ENCODE results near the gene CYP20A1. TPM values are rescaled to one million over a fixed set of nuclear protein-coding genes. Genes with fewer than 3 reads are reported as not detected.
A peak's percentile ranks its signal among the peaks of the same experiment; 100 is the strongest.

CYP20A1 gene
- total RNA-seq, 1 experiment from 2014 or later, result 21.9 TPM

GRCh38 chr2:203330434-203330833, 91.6 kb downstream of the CYP20A1 start:
- no peak overlapping the region for H3K27ac ChIP-seq (ENCODE audit: insufficient read length, low read depth, low read length)
- H3K27ac Mint-ChIP-seq, result peak overlapping the region in 1 of 3 experiments; percentile 84; a peak in 3 of 7 replicates

More at GRCh38 chr2:203330434-203330833, 91.6 kb downstream of the CYP20A1 start:
- Histone ChIP-seq H4K5ac (ENCODE audit: insufficient read length, low read depth, low read length) (no peak overlapping the region), H2BK20ac (ENCODE audit: low read depth, low read length, poor library complexity, severe bottlenecking) (no peak overlapping the region), H3K18ac (ENCODE audit: insufficient read length, low read depth, low read length) (no peak overlapping the region), H3K56ac (ENCODE audit: insufficient read length, low read depth, low read length) (no peak overlapping the region), H2AFZ (ENCODE audit: low read length) (no peak overlapping the region), H4K91ac (ENCODE audit: insufficient read length, low read depth, low read length) (no peak overlapping the region), H3K79me2 (ENCODE audit: insufficient read depth, low read length) (peaks cover 36% of the 10 kb centered on the region; the same call in 1 of the 2 replicates), H3K14ac (ENCODE audit: insufficient read depth, low read length) (no peak overlapping the region), H2BK15ac (ENCODE audit: low read depth, low read length) (no peak overlapping the region), H3K23me2 (ENCODE audit: insufficient read length, low read depth, low read length, poor library complexity, severe bottlenecking) (peaks cover 7% of the 10 kb centered on the region), H3K9me3 (ENCODE audit: control insufficient read depth, low read depth, low read length) (no peaks in the 10 kb centered on the region), H3K4ac (ENCODE audit: low read depth, low read length) (no peak overlapping the region), H4K8ac (replicated peaks; ENCODE audit: insufficient read length, low read depth, low read length) (no peak overlapping the region), H4K20me1 (ENCODE audit: control insufficient read depth, insufficient read depth, insufficient read length) (no peaks in the 10 kb centered on the region), H2BK5ac (ENCODE audit: insufficient read length, low read length) (no peak overlapping the region), H2BK120ac (ENCODE audit: low read depth, low read length, poor library complexity, severe bottlenecking) (no peak overlapping the region), H3K4me2 (ENCODE audit: insufficient read depth, insufficient read length, low read length) (peak overlapping the region; percentile 46), H2BK12ac (ENCODE audit: insufficient read length, low read depth, low read length) (no peak overlapping the region), H3K4me1 (ENCODE audit: insufficient read depth, low read length) (no peaks in the 10 kb centered on the region; the same call in 1 of the 2 replicates), H3K23ac (ENCODE audit: insufficient read length, low read depth, low read length) (no peak overlapping the region), H3K9ac (ENCODE audit: extremely low read depth, insufficient read length, low read length) (no peak overlapping the region), H3T11ph (ENCODE audit: low read length) (no peak overlapping the region), H3K27me3 (ENCODE audit: insufficient read depth, low read length) (no peaks in the 10 kb centered on the region), H3K79me1 (ENCODE audit: insufficient read depth, low read depth, low read length, poor library complexity, severe bottlenecking) (no peaks in the 10 kb centered on the region), H2AK5ac (ENCODE audit: insufficient read length, low read length) (no peak overlapping the region)
- peaks cover 22 to 28% of the 10 kb centered on the region in 2 experiments for H3K4me1 Mint-ChIP-seq
- no peak for DNase-seq
- no peak for TF ChIP-seq CTCF (conservative IDR thresholded peaks at IDR 0.05)
- peak overlapping the region; percentile 86 to 93 for H3K4me3 Mint-ChIP-seq
- H3K9me3 Mint-ChIP-seq, result peaks cover 0 to 2% of the 10 kb centered on the region in 2 experiments; a peak in 1 of 5 replicates
- H3K36me3 Mint-ChIP-seq (ENCODE audit: insufficient read depth in 1 of 3, low read depth in 3 of 3), result peaks cover 0 to 8% (median 0%) of the 10 kb centered on the region in 3 experiments; a peak in 3 of 7 replicates
- H3K27me3 Mint-ChIP-seq (ENCODE audit: low read depth), result no peaks in the 10 kb centered on the region
